ENCODE measurements around the gene ANKUB1. TPM values are rescaled to one million over a fixed set of nuclear protein-coding genes. Genes with fewer than 3 reads are reported as not detected.
A peak's percentile ranks its signal among the peaks of the same experiment; 100 is the strongest.
"Not testable (repeated sequence)": the region's sequence is repeated elsewhere in the genome, so short reads cannot be mapped to it uniquely, and the experiment has no call there.

Gene ANKUB1
- polyA plus RNA-seq, 3 donors = 0.05 TPM; not detected in 2

- 100% methylated on average over 2 of the region's 2 CpGs for WGBS (ENCODE audit: insufficient coverage)
- peaks cover 0 to 23% of the 10 kb centered on the region in 2 donors for H3K36me3 ChIP-seq (replicated peaks in 1 of 2; ENCODE audit: control insufficient read depth in 1 of 2, insufficient read depth in 2 of 2, low read length in 2 of 2)
- H3K4me3 Mint-ChIP-seq = no peak overlapping the region
- H3K4me2 ChIP-seq (replicated peaks; ENCODE audit: extremely low read depth, low read length, poor library complexity, severe bottlenecking) = no peak overlapping the region
- H3K27ac Mint-ChIP-seq = no peak overlapping the region
- peaks cover 3% of the 10 kb centered on the region for H3K4me1 Mint-ChIP-seq
- peaks cover 32 to 55% of the 10 kb centered on the region in 2 donors for H3K9me3 ChIP-seq (replicated peaks in 1 of 2; ENCODE audit: control insufficient read depth in 1 of 2, insufficient read depth in 1 of 2, low read length in 2 of 2)
- H2AFZ ChIP-seq (ENCODE audit: insufficient read depth, low read depth, low read length, poor library complexity, severe bottlenecking) = no peak overlapping the region
- no peak overlapping the region for H3K27ac ChIP-seq (ENCODE audit: low read depth in 1 of 2, low read length in 2 of 2)
- peaks cover 0 to 1% (median 0%) of the 10 kb centered on the region in 3 donors for H3K27me3 Mint-ChIP-seq (ENCODE audit: low read depth in 3 of 3)
- intact Hi-C loops (cut with micrococcal nuclease) = no loop called here
- H3K79me2 ChIP-seq (ENCODE audit: insufficient read depth, low read length) = peaks cover 94% of the 10 kb centered on the region
- H3K4me3 ChIP-seq (replicated peaks in 1 of 3; ENCODE audit: low read depth in 2 of 3, low read length in 3 of 3) = peak overlapping the region in 1 of 3 experiments; percentile 11
- no peaks in the 10 kb centered on the region for H3K27me3 ChIP-seq (ENCODE audit: control insufficient read depth in 2 of 2, insufficient read depth in 2 of 2, low read length in 2 of 2)
- H3K9ac ChIP-seq (ENCODE audit: insufficient read depth, low read length, poor library complexity, severe bottlenecking) = no peak overlapping the region
- peaks cover 18 to 27% of the 10 kb centered on the region in 2 donors for H3K36me3 Mint-ChIP-seq
- H3K9me3 Mint-ChIP-seq = peaks cover 18 to 58% (median 48%) of the 10 kb centered on the region in 7 donors
- no peak for TF ChIP-seq CTCF (IDR thresholded peaks at IDR 0.05)
- peaks cover 83% of the 10 kb centered on the region for H4K20me1 ChIP-seq (ENCODE audit: insufficient read depth, low read length)
- peaks cover 0 to 2% of the 10 kb centered on the region in 2 donors for H3K4me1 ChIP-seq (ENCODE audit: control insufficient read depth in 1 of 2, insufficient read depth in 2 of 2, low read length in 2 of 2)
- DNase-seq = no peak
Observed at GRCh38 chr3:149830902-149831301, 38.5 kb upstream of the ANKUB1 start.

GRCh38 chr3:149829631-149830030 is 37.3 kb upstream of the ANKUB1 start:
- peaks cover 84% of the 10 kb centered on the region for H4K20me1 ChIP-seq (ENCODE audit: insufficient read depth, low read length)
- intact Hi-C loops (cut with micrococcal nuclease); H3K27me3 Mint-ChIP-seq (ENCODE audit: low read depth in 3 of 3): not testable (repeated sequence)

More at GRCh38 chr3:149829631-149830030, 37.3 kb upstream of the ANKUB1 start:
- not testable (repeated sequence) for H3K4me2 ChIP-seq (replicated peaks; ENCODE audit: extremely low read depth, low read length, poor library complexity, severe bottlenecking); H3K27me3 ChIP-seq (ENCODE audit: control insufficient read depth in 2 of 2, insufficient read depth in 2 of 2, low read length in 2 of 2); H3K4me1 Mint-ChIP-seq; H3K27ac ChIP-seq (ENCODE audit: low read depth in 1 of 2, low read length in 2 of 2); H2AFZ ChIP-seq (ENCODE audit: insufficient read depth, low read depth, low read length, poor library complexity, severe bottlenecking); H3K4me3 ChIP-seq (replicated peaks in 1 of 3; ENCODE audit: low read depth in 2 of 3, low read length in 3 of 3); H3K4me3 Mint-ChIP-seq; DNase-seq; H3K9ac ChIP-seq (ENCODE audit: insufficient read depth, low read length, poor library complexity, severe bottlenecking); H3K4me1 ChIP-seq (ENCODE audit: control insufficient read depth in 1 of 2, insufficient read depth in 2 of 2, low read length in 2 of 2)
- H3K9me3 ChIP-seq (replicated peaks in 1 of 2; ENCODE audit: control insufficient read depth in 1 of 2, insufficient read depth in 1 of 2, low read length in 2 of 2) = peaks cover 27 to 44% of the 10 kb centered on the region in 2 donors
- WGBS (ENCODE audit: insufficient coverage) = no CpG with 5 or more reads among the region's 4 CpGs
- Mint-ChIP-seq H3K36me3 (peaks cover 15 to 31% of the 10 kb centered on the region in 2 donors), H3K9me3 (peaks cover 14 to 49% (median 43%) of the 10 kb centered on the region in 7 donors), H3K27ac (peak overlapping the region in 1 of 7 donors; percentile 63)
- peaks cover 0 to 23% of the 10 kb centered on the region in 2 donors for H3K36me3 ChIP-seq (replicated peaks in 1 of 2; ENCODE audit: control insufficient read depth in 1 of 2, insufficient read depth in 2 of 2, low read length in 2 of 2)
- H3K79me2 ChIP-seq (ENCODE audit: insufficient read depth, low read length) = peaks cover 94% of the 10 kb centered on the region

All from CD14-positive monocyte (primary cell).